Measurements from ENCODE around the gene OOSP4B. TPM values are rescaled to one million over a fixed set of nuclear protein-coding genes. Genes with fewer than 3 reads are reported as not detected.

The OOSP4B gene
- not detected in 2 replicates for total RNA-seq (2014; rRNA removed; shearing (Covaris generic))
- not detected in 2 replicates for total RNA-seq (2022)
- not detected for Bru-seq, nascent RNA
- not detected for BruChase-seq, experiment 1, labeled RNA remaining after a 6-hour chase
- BruChase-seq, experiment 2, labeled RNA remaining after a 2-hour chase, result not detected
- long read RNA-seq, result 0 reads

GRCh38 chr11:60016881-60017280, at the start of gene OOSP4B:
OOSP4B (plus strand) TSS chr11:60017181.
- DNase-seq (ENCODE audit: low spot score), result no peak
- Histone ChIP-seq H3K36me3 (ENCODE audit: insufficient read depth, low read length) (no peaks in the 10 kb centered on the region), H4K20me1 (ENCODE audit: insufficient read depth, low read length) (no peaks in the 10 kb centered on the region), H3K9me3 (ENCODE audit: low read length) (no peaks in the 10 kb centered on the region), H3K9me2 (ENCODE audit: insufficient read depth, low read length) (no peaks in the 10 kb centered on the region; the same call in 1 of the 2 replicates), H3K27ac (ENCODE audit: low read depth, low read length, poor library complexity, severe bottlenecking) (no peak within 1 kb of the TSS), H3K4me3 (ENCODE audit: low read depth, low read length, poor library complexity, severe bottlenecking) (no peak within 1 kb of the TSS), H2AFZ (ENCODE audit: low read length) (no peak within 1 kb of the TSS), H3K4me2 (ENCODE audit: low read length) (no peak within 1 kb of the TSS), H3K4me1 (ENCODE audit: insufficient read depth, low read length, poor library complexity, severe bottlenecking) (no peaks in the 10 kb centered on the region), H3K79me2 (ENCODE audit: insufficient read depth, low read depth, low read length) (no peaks in the 10 kb centered on the region)
- POLR2A ChIA-PET, result interaction anchor here (0.6 kb wide), 1 partner anchor 683 kb away, joined by 3 read pairs; the partner anchor contains the start of gene MS4A8
- BruUV-seq (replicated peaks), result no TSS peak
- intact Hi-C loops (cut with micrococcal nuclease; ENCODE audit: unreplicated experiment), result no loop called here
- TF ChIP-seq CTCF (conservative IDR thresholded peaks at IDR 0.05; ENCODE audit: low read length) (no peak), EZH2phosphoT487 (IDR thresholded peaks at IDR 0.05; ENCODE audit: borderline replicate concordance, low read depth, low read length) (no peak)
- CTCF ChIA-PET (ENCODE audit: unreplicated experiment), result no interaction called here

- Histone ChIP-seq H3K4me3 (ENCODE audit: low read depth, low read length, poor library complexity, severe bottlenecking) (no peak overlapping the region), H3K4me2 (ENCODE audit: low read length) (no peak overlapping the region), H2AFZ (ENCODE audit: low read length) (no peak overlapping the region), H3K9me2 (ENCODE audit: insufficient read depth, low read length) (no peaks in the 10 kb centered on the region), H4K20me1 (ENCODE audit: insufficient read depth, low read length) (no peaks in the 10 kb centered on the region), H3K4me1 (ENCODE audit: insufficient read depth, low read length, poor library complexity, severe bottlenecking) (no peaks in the 10 kb centered on the region), H3K27ac (ENCODE audit: low read depth, low read length, poor library complexity, severe bottlenecking) (no peak overlapping the region), H3K9me3 (ENCODE audit: low read length) (no peaks in the 10 kb centered on the region), H3K79me2 (ENCODE audit: insufficient read depth, low read depth, low read length) (no peaks in the 10 kb centered on the region), H3K36me3 (ENCODE audit: insufficient read depth, low read length) (no peaks in the 10 kb centered on the region)
- intact Hi-C loops (cut with micrococcal nuclease; ENCODE audit: unreplicated experiment), result no loop called here
- BruUV-seq (replicated peaks), result no TSS peak
- ChIA-PET CTCF (ENCODE audit: unreplicated experiment) (no interaction called here), POLR2A (no interaction called here)
- TF ChIP-seq EZH2phosphoT487 (IDR thresholded peaks at IDR 0.05; ENCODE audit: borderline replicate concordance, low read depth, low read length) (no peak), CTCF (conservative IDR thresholded peaks at IDR 0.05; ENCODE audit: low read length) (no peak)
- no peak for DNase-seq (ENCODE audit: low spot score)
These were observed 49.1 kb upstream of the OOSP4B start for GRCh38 chr11:59967677-59968394.

GRCh38 chr11:59968395-59968783, 48.6 kb upstream of the OOSP4B start:
- Histone ChIP-seq H2AFZ (ENCODE audit: low read length) (no peak overlapping the region), H3K4me1 (ENCODE audit: insufficient read depth, low read length, poor library complexity, severe bottlenecking) (no peaks in the 10 kb centered on the region), H3K4me2 (ENCODE audit: low read length) (no peak overlapping the region), H3K4me3 (ENCODE audit: low read depth, low read length, poor library complexity, severe bottlenecking) (no peak overlapping the region), H3K36me3 (ENCODE audit: insufficient read depth, low read length) (no peaks in the 10 kb centered on the region), H3K9me2 (ENCODE audit: insufficient read depth, low read length) (no peaks in the 10 kb centered on the region), H4K20me1 (ENCODE audit: insufficient read depth, low read length) (no peaks in the 10 kb centered on the region), H3K79me2 (ENCODE audit: insufficient read depth, low read depth, low read length) (no peaks in the 10 kb centered on the region), H3K9me3 (ENCODE audit: low read length) (no peaks in the 10 kb centered on the region), H3K27ac (ENCODE audit: low read depth, low read length, poor library complexity, severe bottlenecking) (no peak overlapping the region)
- intact Hi-C loops (cut with micrococcal nuclease; ENCODE audit: unreplicated experiment), result no loop called here
- no peak for TF ChIP-seq EZH2phosphoT487 (IDR thresholded peaks at IDR 0.05; ENCODE audit: borderline replicate concordance, low read depth, low read length)
- no peak for TF ChIP-seq CTCF (conservative IDR thresholded peaks at IDR 0.05; ENCODE audit: low read length)
- POLR2A ChIA-PET, result no interaction called here
- CTCF ChIA-PET (ENCODE audit: unreplicated experiment), result no interaction called here
- no TSS peak for BruUV-seq (replicated peaks)
- DNase-seq (ENCODE audit: low spot score), result no peak

All from OCI-LY7 (cell line).